KMS-11 (cell line): Measurements from ENCODE around the gene ZBTB11.

Experiments
- H2AFZ ChIP-seq: fragments of 200-600 bp; sonication (generic); 2 replicates; pipeline ENCODE4 v1.6.1; 2016; ENCODE audit warnings: antibody characterized with exemption, mixed run types, low read depth
- H3K27ac ChIP-seq: fragments of 200-600 bp; sonication (generic); 2 replicates; pipeline ENCODE4 v1.6.1; 2016; ENCODE audit warnings: mild to moderate bottlenecking, mixed run types
- H3K27me3 ChIP-seq: fragments of 200-600 bp; sonication (generic); 2 replicates; pipeline ENCODE4 v1.6.1; 2017; ENCODE audit warnings: mild to moderate bottlenecking, low read depth, mixed run types, moderate library complexity; ENCODE audit not compliant: insufficient read depth
- H3K36me3 ChIP-seq: fragments of 200-600 bp; sonication (generic); 2 replicates; pipeline ENCODE4 v1.6.1; 2017; ENCODE audit warnings: mild to moderate bottlenecking, mixed run types; ENCODE audit not compliant: insufficient read depth
- H3K4me1 ChIP-seq: fragments of 200-600 bp; sonication (generic); 2 replicates; pipeline ENCODE4 v1.6.1; 2016; ENCODE audit warnings: mild to moderate bottlenecking, low read depth, mixed run types; ENCODE audit not compliant: poor library complexity, severe bottlenecking
- H3K4me2 ChIP-seq: fragments of 200-600 bp; sonication (generic); 2 replicates; pipeline ENCODE4 v1.7.0; 2016; ENCODE audit warnings: mild to moderate bottlenecking, mixed run types
- H3K4me3 ChIP-seq: fragments of 200-600 bp; sonication (generic); IDR thresholded peaks from 2 replicates; pipeline ENCODE4 v1.6.1; 2017; ENCODE audit warnings: low read depth, low read length, mixed read lengths; ENCODE audit not compliant: insufficient read depth
- H3K79me2 ChIP-seq: fragments of 200-600 bp; sonication (generic); 2 replicates; pipeline ENCODE4 v1.6.1; 2016; ENCODE audit warnings: low read depth, mixed run types; ENCODE audit not compliant: insufficient read depth
- H3K9ac ChIP-seq: fragments of 200-600 bp; sonication (generic); 2 replicates; pipeline ENCODE4 v1.6.1; 2016; ENCODE audit warnings: mild to moderate bottlenecking, mixed run types
- H4K20me1 ChIP-seq: fragments of 200-600 bp; sonication (generic); 2 replicates; pipeline ENCODE4 v1.6.1; 2016; ENCODE audit warnings: mild to moderate bottlenecking, mixed run types; ENCODE audit not compliant: insufficient read depth
- TF ChIP-seq, protein P1 (sequence below): fragments of 200-600 bp; sonication (generic); conservative IDR thresholded peaks from 2 replicates; pipeline ENCODE4 v1.6.1; 2017; ENCODE audit warnings: low read depth, mild to moderate bottlenecking, antibody characterized with exemption, low read length, moderate library complexity, mixed read lengths

Gene ZBTB11

DNA sequence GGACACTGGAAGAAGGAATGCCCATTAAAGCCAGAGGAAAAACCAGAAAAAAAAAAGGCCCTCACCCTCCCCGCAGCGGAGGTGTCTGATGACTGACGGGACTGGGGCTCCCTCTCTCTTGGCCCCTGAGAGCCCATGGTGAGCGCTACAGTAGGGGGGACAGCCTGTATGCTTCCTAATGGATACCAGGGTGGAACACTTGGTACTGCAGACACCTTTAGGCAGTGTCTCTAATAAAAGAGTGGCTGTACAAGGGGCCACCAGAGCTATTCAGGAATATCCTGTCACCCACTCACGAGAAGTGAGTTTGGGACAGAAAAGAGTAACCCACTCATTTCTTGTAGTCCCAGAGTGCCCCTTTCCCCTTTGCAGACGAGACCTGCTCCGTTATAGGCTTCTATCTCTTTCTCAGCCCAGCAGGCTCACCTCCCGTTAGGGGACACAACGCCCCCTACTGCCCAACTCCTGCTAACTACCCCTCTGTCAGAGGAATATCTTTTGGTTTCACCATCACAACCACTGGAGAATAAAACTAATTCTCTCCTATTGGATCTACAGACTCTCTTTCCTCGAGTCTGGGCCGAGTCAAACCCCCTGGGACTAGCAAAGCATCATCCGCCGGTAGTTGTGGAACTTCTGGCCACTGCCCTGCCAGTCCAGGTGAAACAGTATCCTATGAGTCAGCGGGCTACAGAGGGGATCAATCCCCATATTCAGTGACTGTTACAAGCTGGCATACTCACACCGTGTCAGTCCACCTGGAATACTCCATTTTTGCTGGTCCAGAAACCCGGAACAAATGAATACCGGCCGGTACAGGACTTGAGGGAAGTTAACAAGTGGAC is 40.8 kb downstream of the ZBTB11 start:
- H3K27ac ChIP-seq = no peak overlapping the region
- H3K9ac ChIP-seq = no peak overlapping the region
- TF ChIP-seq, protein P1, sequence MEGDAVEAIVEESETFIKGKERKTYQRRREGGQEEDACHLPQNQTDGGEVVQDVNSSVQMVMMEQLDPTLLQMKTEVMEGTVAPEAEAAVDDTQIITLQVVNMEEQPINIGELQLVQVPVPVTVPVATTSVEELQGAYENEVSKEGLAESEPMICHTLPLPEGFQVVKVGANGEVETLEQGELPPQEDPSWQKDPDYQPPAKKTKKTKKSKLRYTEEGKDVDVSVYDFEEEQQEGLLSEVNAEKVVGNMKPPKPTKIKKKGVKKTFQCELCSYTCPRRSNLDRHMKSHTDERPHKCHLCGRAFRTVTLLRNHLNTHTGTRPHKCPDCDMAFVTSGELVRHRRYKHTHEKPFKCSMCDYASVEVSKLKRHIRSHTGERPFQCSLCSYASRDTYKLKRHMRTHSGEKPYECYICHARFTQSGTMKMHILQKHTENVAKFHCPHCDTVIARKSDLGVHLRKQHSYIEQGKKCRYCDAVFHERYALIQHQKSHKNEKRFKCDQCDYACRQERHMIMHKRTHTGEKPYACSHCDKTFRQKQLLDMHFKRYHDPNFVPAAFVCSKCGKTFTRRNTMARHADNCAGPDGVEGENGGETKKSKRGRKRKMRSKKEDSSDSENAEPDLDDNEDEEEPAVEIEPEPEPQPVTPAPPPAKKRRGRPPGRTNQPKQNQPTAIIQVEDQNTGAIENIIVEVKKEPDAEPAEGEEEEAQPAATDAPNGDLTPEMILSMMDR = peak; percentile 70
- no peaks in the 10 kb centered on the region for H3K4me1 ChIP-seq
- H3K79me2 ChIP-seq = no peaks in the 10 kb centered on the region
- no peak overlapping the region for H2AFZ ChIP-seq
- no peaks in the 10 kb centered on the region for H3K27me3 ChIP-seq
- H3K4me2 ChIP-seq = no peak overlapping the region
- H3K36me3 ChIP-seq = no peaks in the 10 kb centered on the region
- no peak overlapping the region for H3K4me3 ChIP-seq
- no peaks in the 10 kb centered on the region for H4K20me1 ChIP-seq

DNA sequence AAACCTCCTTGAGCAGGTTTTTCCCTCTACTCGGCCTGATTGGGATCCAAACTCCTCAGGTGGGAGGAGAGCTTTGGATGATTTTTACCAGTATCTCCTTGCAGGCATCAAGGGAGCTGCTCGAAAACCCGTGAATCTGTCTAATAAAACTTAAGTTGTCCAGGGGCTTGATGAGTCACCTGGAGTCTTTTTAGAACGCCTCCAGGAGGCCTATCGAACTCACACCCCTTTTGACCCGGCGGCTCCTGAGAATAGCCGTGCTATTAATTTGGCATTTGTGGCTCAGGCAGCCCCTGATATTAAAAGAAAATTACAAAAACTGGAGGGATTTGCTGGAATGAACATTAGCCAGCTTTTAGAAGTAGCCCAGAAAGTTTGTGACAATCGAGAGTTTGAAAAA is 41.6 kb downstream of the ZBTB11 start:
- Histone ChIP-seq H3K9ac (no peak overlapping the region), H3K4me2 (no peak overlapping the region), H3K27me3 (no peaks in the 10 kb centered on the region), H3K79me2 (no peaks in the 10 kb centered on the region), H3K27ac (no peak overlapping the region), H3K4me1 (no peaks in the 10 kb centered on the region), H3K4me3 (no peak overlapping the region), H2AFZ (no peak overlapping the region), H3K36me3 (no peaks in the 10 kb centered on the region), H4K20me1 (no peaks in the 10 kb centered on the region)
- TF ChIP-seq, protein P1 = no peak

DNA sequence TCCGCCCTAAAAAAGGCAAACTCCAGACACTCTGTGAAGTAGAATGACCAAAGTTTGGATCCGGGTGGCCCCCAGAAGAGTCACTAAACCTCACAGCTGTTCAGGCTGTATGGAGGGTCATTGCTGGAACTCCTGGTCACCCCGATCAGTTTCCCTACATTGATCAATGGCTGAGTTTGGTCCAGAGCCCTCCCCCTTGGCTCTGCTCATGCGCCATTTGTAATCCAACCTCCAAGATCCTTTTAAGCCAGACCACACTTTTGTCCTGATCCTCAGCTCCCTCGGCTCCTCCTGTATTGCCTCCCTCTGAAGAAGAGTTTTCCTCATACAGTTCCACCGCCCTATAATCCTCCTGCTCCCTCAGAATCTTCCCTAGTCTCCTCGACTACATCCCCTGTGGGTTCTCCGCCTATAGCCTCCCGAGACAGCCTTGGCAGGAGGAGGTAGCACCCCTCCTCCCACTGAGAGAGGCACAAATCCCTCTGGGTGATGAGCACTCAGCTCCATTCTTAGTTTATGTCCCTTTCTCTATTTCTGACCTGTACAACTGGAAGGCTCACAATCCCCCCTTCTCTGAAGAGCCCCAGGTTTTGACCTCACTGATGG is 42.2 kb downstream of the ZBTB11 start:
- no peaks in the 10 kb centered on the region for H3K27me3 ChIP-seq
- H3K36me3 ChIP-seq = no peaks in the 10 kb centered on the region
- H3K27ac ChIP-seq = no peak overlapping the region
- H3K4me3 ChIP-seq = no peak overlapping the region
- no peak overlapping the region for H3K4me2 ChIP-seq
- no peak overlapping the region for H3K9ac ChIP-seq
- H3K4me1 ChIP-seq = no peaks in the 10 kb centered on the region
- TF ChIP-seq, protein P1 = no peak
- no peak overlapping the region for H2AFZ ChIP-seq
- no peaks in the 10 kb centered on the region for H3K79me2 ChIP-seq
- H4K20me1 ChIP-seq = no peaks in the 10 kb centered on the region

DNA sequence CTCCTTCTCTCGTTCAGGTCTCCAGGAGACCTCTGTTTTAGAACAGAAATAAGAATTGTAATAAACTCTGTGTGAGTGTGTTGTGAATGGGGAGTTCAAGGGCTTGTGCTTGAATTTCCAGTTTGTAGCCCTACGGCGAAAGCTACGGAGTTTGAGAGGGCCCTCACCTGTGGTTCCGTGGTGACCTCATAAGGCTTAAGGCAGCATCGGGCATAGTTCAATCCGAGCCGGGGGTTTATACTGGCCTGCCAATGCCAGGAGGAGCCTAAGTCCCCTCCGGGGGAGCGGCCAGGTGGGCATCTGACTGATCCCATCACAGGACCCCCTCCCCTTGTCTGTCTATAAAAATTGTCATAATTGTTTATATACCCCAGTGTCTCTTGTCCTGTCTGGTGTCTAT is 43.7 kb downstream of the ZBTB11 start:
- no peak overlapping the region for H2AFZ ChIP-seq

More for the DNA sequence above, 43.7 kb downstream of the ZBTB11 start:
- Histone ChIP-seq H3K27me3 (no peaks in the 10 kb centered on the region), H3K4me3 (no peak overlapping the region), H4K20me1 (no peaks in the 10 kb centered on the region), H3K79me2 (no peaks in the 10 kb centered on the region), H3K27ac (no peak overlapping the region), H3K36me3 (no peaks in the 10 kb centered on the region), H3K9ac (no peak overlapping the region), H3K4me2 (no peak overlapping the region), H3K4me1 (no peaks in the 10 kb centered on the region)
- TF ChIP-seq, protein P1 = no peak
